ENCODE data around the gene CDK17.
A peak's percentile ranks its signal among the peaks of the same experiment; 100 is the strongest.
"Not testable (repeated sequence)": the region's sequence is repeated elsewhere in the genome, so short reads cannot be mapped to it uniquely, and the experiment has no call there.

Gene CDK17

DNA sequence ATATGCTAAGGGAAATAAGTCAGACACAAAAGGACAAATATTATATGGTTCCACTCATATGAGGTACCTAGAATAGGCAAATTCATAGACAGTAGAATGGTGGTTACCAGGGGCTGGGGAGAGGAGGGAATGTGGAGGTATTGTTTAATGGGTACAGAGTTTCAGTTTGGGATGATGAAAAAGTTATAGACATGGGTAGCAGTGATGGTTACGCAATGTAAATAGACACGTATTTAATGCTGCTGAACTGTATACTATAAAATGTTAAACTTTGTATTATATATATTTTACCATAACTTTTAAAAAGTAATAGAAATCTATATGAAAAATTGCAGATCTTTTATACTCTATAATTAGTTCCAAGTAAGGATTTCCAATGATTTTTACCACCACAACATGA, 71.2 kb downstream of the CDK17 start:
- FAIRE-seq (no peak), DNase-seq (ENCODE audit: extremely low spot score, insufficient read length, low read depth) (no peak)

DNA sequence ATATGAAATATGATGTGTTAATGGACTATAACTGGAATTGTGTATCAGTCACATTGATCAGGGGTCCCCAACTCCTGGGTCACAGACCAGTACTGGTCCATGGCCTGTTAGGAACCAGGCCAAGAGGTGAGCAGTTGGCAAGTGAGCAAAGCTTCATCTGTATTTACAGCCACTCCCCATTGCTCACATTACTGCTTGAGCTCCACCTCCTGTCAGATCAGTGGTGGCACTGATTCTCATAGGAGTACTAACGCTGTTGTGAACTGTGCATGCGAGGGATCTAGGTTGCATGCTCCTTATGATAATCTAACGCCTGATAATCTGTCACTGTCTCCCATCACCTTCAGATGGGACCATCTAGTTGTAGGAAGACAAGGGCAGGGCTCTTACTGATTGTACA, 72.3 kb downstream of the CDK17 start:
- FAIRE-seq (no peak), DNase-seq (ENCODE audit: extremely low spot score, insufficient read length, low read depth) (no peak)

DNA sequence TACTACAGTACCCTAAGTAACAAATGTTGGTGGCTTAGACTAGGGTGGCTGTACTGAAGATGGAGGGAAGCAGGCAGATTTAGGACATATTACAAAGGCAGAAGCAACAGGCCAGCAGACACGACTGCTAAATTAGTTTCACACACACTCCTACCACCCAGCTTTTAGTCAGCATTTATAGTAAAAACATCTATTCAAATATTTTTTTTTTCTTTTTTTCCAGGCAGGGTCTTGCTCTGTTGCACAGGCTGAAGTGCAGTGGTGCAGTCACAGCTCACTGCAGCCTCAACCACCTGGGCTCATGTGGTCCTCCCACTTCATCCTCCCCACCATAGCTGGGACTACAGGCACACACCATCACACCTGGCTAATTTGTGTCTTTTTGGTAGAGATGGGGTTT, 72.9 kb downstream of the CDK17 start:
- peak; percentile 73 for FAIRE-seq
- DNase-seq (ENCODE audit: extremely low spot score, insufficient read length, low read depth) = no peak

DNA sequence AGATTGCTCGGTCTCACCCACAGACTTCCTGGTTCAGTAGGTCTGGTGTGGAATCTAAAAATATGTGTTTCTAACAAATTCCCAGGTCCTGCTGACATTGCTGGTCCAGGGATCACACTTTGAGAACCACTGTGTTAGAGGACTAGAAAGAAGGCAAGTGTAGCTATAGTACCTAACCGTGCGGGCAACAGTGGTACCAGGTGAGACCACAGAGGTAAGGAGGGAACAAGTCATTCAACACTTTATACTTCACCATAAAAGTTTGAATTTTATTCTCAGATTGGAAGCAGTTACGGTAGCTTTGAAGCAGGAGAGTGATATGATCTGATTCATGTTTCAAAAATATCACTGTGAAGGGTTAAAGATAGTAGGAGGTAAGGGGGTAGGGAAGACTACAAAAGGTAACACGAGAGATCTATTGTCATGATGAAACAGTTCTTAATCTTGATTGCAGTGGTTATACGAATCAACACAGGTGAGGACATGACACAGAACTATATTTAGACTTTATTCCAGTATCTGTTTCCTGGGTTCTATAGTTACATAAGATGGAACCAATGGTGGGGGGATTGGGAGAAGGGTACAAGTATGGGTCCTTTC, 73.5 kb downstream of the CDK17 start:
- FAIRE-seq = peak; percentile 57
- no peak for DNase-seq (ENCODE audit: extremely low spot score, insufficient read length, low read depth)

DNA sequence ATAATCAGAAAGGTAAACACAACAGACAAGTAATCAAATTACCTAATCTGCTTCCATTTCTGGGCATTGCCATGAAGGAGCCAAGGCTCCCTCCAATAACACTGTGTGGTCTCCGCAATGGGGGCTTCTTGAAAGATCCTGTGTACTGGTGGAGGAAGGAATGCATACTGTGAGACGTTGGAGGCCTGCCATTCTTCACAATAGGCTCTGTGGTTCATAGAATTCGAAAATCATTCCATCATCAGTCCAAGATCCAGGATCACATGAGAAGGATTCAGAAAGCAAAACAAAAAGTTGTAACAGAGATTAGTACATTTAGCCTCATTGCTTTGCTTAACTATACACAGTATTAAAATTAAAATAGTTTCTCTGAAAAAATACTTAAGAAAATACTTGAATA, 76.3 kb downstream of the CDK17 start:
- FAIRE-seq (no peak), DNase-seq (ENCODE audit: extremely low spot score, insufficient read length, low read depth) (no peak)

DNA sequence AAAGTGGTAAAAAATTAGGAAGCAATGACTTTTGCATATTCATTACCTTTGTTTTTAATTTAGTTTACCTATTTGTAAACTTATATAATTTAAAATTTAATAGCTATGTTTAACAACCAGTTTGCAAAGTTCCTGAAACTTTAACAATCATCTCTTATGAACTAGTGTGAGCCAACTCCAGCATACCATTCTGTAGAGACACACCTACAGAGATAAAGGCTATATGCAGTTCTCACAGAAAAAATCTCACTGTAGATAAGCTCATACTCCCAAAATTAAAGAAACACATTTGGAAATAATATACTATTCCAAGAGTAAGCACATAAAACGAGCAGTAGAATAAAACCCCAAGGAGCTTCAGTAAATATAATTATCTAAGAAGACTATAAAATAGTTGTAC, 77.5 kb downstream of the CDK17 start:
- DNase-seq (ENCODE audit: extremely low spot score, insufficient read length, low read depth) (no peak), FAIRE-seq (no peak)

DNA sequence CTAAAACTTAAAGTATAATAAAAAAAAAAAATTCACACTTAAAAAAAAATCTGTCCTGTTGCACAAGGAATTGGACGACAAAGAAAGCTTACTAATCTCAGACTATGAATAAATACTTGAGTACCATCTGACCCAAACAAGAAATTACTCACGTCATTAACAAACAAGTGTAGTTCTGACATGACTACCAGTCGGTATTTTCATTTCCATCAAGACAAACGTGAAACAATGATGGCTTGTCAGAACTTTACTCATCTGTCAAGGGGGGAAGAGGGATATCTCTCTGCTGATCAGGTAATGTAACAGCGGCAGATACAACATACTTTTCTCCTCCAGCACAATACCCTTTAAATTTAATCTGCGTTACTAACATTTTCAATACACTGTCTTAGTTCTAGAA, 78.3 kb downstream of the CDK17 start:
- FAIRE-seq = no peak
- no peak for DNase-seq (ENCODE audit: extremely low spot score, insufficient read length, low read depth)

DNA sequence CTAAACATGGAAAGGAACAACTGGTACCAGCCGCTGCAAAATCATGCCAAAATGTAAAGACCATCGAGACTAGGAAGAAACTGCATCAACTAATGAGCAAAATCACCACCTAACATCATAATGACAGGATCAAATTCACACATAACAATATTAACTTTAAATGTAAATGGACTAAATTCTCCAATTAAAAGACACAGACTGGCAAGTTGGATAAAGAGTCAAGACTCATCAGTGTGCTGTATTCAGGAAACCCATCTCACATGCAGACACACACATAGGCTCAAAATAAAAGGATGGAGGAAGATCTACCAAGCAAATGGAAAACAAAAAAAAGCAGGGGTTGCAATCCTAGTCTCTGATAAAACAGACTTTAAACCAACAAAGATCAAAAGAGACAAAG, 82.4 kb downstream of the CDK17 start:
- not testable (repeated sequence) for DNase-seq (ENCODE audit: extremely low spot score, insufficient read length, low read depth); FAIRE-seq

DNA sequence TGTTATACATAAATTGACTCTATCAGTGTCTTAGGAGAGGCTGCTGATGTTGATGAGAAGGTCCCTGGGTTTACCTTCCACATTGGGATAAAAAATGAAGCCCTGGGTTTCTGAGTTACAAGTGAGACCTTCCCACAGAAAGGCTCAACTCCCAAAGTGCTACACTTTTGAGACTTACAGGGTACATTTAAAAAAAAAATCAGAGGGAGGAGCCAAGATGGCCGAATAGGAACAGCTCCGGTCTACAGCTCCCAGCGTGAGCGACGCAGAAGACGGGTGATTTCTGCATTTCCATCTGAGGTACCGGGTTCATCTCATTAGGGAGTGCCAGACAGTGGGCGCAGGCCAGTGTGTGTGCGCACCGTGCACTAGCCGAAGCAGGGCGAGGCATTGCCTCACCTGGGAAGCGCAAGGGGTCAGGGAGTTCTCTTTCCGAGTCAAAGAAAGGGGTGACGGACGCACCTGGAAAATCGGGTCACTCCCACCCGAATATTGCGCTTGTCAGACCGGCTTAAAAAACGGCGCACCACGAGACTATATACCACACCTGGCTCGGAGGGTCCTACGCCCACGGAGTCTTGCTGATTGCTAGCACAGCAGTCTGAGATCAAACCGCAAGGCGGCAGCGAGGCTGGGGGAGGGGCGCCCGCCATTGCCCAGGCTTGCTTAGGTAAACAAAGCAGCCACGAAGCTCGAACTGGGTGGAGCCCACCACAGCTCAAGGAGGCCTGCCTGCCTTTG, 84.3 kb downstream of the CDK17 start:
- FAIRE-seq; DNase-seq (ENCODE audit: extremely low spot score, insufficient read length, low read depth): not testable (repeated sequence)

DNA sequence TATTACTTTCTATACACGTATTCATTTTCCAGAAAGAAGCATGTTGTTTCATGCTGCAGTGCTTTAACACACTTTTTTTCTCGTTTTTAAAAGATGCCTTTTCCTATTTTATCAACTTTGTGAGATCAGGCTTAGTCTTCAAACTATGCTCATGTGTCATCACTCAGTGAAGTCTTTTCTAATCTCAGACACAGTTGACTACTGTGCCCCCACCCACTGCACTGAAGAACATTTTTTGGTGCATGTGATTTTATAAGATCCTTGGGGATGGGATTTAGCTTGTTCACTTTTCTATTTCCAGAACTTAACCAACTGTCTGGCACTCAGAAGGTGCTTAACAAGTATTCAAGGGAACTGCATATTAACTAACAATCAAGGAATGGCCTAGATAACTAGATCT, 85.5 kb downstream of the CDK17 start:
- FAIRE-seq = no peak
- DNase-seq (ENCODE audit: extremely low spot score, insufficient read length, low read depth) = no peak

DNA sequence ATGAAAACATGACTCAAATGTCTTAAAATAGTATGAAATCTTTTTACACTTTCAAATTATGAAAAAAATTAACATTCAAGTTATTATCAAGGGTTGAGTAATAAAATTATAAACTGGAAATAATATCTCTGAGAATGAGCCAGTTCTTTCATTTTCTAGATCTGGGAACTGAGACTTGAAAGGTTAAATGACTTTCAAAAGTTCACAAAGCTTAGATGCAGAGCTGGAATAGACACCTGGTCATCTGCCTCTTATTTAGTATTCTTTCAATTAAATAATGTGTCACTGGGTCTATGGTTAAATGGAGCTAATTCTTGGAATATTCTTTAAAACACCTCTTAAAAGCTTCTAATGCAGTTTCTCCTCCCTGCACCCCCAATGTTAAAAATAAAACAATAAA, 86.6 kb downstream of the CDK17 start:
- DNase-seq (ENCODE audit: extremely low spot score, insufficient read length, low read depth) (no peak), FAIRE-seq (no peak)

DNA sequence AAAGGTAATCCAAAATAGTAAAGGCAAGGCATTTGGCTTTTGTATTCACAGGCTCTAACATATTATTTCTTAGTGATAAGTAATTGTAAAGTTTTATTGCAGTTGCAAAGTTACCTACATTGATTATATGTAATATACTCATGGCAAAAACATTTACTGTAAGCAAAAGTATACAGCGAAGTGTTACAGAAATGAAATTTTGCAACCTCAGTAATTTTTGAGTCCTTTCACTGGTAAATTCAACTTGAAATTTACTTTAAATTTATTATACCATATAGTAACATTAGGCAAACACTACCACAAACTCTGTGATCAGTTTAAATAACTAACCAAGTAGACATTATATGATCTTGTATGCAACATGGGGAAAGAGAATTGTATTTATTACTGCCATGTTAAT, 89.0 kb downstream of the CDK17 start:
- no peak for FAIRE-seq

DNA sequence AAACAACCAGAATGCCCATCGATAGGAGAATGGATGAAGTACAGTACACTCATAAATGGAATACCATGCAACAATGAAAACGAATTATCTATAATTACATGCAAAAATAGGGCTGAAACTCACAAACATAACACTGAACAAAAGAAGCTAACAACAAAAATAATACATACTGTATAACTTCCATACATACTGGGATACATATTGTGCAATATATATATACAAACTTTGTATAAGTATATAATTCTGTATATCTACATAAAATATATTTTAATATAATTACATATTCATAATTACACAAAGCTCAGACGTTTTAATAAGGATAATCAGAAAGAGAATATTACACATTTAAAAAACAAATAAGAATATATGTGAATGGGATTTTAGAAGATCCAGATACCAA, 90.2 kb downstream of the CDK17 start:
- FAIRE-seq (no peak), DNase-seq (ENCODE audit: extremely low spot score, insufficient read length, low read depth) (no peak)

More for the DNA sequence above, 89.0 kb downstream of the CDK17 start:
- no peak for DNase-seq (ENCODE audit: extremely low spot score, insufficient read length, low read depth)

DNA sequence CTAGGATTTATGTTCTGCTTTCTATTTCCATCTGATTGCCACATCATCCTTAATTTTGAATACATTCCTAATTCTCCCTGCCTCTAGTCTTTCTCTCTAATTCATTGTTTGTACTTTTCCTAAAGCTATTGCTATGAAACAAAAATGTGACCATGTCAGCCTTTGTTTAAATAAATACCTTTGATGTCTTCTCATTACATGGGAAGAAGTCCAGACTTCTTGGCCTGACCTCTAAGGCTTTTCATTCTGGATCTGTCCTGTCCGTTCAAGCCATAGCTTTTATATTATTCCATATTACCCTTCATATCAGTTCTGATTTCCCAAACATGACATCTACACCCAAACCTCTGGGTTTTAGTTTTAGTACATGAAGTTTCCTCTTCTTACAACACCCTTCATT, 91.4 kb downstream of the CDK17 start:
- no peak for DNase-seq (ENCODE audit: extremely low spot score, insufficient read length, low read depth)
- FAIRE-seq = no peak

DNA sequence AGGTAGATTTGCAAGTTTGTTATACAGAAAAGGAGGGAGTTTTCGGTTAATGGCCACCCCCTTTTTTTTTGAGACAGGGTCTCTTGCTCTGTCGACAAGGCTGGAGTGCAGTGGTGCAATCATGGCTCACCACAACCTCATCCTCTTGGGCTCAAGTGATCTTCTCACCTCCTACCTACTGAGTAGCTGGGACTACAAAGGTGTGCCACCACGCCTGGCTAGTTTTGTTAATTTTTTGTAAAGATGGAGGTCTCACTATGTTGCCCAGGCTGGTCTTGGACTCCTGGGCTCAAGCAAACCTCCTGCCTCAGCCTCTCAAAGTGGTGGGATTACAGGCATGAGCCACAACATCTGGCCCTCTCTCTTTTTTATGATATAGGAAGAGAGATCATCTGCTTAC, 94.6 kb downstream of the CDK17 start:
- DNase-seq (ENCODE audit: extremely low spot score, insufficient read length, low read depth) = no peak
- no peak for FAIRE-seq

DNA sequence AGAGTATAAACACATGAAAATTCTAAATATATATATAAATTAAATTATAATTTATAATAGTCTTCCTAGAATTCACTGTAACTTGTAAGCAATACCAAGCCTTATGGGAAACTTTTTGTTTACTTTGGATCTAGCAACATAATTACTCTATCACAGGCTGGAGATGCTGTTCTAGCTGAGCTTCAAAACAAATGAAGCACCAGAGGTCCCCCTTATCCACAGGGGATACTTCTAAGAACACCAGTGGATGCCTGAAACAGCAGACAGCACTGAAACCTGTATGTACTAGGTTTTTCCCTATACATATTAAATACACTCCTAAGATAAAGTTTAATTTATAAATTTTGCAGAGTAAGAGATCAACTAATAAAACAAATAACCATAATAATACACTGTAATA, 96.6 kb downstream of the CDK17 start:
- FAIRE-seq = no peak

DNA sequence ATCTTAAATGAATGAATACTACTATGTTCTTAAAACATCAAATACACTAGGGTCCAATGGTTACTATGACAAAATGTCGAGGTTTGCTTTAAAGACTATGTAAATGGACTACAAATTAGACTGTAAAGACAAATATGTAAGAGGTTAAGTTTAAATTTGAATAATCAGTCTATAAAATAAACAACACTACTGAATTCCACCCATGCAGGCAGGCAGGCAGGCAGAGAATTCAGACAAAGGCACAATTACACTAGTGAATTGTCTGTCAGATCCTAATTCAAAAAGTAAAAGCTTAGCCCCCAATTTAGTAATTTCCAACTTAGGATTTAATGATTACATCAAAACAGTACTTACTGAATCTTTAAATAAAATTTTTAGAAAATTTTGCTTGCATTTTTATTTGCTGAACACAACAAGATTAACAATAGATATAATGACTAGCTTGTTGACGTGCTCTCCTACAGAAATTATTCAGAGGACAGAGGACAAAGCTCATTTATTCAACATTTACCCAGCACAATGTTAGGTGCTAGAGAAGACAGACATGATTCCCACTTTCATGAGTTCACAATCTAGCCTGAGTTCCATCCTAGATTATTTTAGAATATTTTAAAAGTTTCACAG, 97.4 kb downstream of the CDK17 start:
- DNase-seq (ENCODE audit: extremely low spot score, insufficient read length, low read depth) (no peak), FAIRE-seq (no peak)

More for the DNA sequence above, 96.6 kb downstream of the CDK17 start:
- no peak for DNase-seq (ENCODE audit: extremely low spot score, insufficient read length, low read depth)

DNA sequence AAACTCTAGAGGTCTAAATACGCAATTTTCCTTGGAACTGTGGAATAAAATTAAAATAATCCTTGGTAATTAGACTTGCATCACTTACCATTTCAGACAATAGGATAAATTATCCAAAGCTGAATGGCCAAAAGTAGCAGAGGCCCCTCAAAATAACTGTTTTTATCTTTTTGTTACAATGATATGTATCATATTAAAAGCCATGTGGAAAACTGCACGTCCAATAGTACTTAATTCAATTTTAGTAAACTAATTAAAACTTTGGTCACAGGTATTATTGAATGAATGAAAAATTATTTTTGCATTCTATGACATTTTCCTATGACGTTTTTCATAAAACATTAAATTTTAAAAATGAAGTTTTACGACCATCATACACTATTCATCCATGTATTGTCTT, 98.5 kb downstream of the CDK17 start:
- no peak for FAIRE-seq
- DNase-seq (ENCODE audit: extremely low spot score, insufficient read length, low read depth) = no peak

DNA sequence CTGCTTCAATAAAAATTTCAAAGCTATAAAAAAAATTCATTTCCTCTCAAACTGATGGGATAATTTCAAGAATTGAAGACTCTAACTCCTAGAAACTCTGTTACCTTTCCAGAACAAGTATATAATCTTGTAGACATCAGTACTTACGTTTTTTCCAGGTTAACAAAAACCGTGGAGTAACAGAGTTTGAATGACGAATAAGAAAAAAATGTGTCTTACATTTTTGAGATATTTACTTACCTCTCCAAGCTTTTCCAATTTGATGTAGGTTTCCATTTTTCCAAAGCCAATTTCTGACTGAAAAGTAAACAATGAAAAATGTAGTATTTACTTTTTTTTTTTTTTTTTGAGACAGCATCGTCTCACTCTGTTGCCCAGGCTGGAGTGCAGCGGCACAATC, 100.2 kb downstream of the CDK17 start:
- FAIRE-seq (no peak), DNase-seq (ENCODE audit: extremely low spot score, insufficient read length, low read depth) (no peak)

DNA sequence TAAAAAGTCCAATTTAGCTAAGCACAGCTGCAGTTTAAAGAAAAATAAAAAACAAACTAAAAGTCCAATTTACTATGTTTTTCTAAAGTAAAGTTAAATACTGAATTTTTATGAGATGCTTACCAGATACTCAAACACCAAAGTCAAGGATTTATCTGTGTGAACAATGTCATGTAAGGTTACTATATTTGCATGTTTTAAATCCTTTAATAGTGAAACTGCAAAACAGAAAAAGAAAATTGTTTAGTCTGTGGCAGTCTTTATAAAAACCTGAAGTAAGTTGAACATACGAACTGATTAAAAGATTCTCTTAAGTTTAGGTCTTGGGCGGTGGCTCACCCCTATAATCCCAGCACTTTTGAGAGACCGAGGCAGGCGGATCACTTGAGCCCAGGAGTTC, 102.7 kb downstream of the CDK17 start:
- no peak for FAIRE-seq
- no peak for DNase-seq (ENCODE audit: extremely low spot score, insufficient read length, low read depth)

DNA sequence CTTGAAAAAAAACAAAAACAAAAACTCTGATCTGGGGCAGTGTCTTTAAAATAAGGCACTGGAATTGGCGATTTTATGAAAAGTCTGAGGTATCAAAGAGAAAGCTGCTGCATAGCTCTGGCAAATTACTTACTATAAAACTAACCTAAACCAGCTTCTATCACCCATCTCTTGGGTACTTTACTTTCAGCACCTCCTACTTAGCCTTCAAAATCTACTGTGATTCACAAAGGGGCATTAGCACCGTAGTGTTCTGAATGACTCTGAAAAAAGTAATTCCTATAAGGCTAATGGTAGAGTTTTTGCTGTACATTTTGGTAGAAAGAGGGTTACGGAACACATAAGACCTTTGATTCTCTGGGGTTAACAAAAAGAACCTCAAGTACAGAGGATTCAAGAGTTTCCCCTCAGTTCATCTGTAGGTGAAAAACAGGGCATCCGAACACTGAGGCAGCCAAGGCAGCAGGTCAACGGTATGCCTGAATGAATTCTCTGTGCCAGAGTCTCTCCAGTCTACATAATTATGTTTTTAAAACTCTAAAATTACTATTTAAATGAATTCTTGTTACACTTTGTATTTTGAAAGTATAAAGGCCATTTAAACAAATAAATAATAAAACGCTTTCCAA, 104.6 kb downstream of the CDK17 start:
- FAIRE-seq (peak; percentile 26), DNase-seq (ENCODE audit: extremely low spot score, insufficient read length, low read depth) (no peak)
